ENCODE results near the gene ZNF827. TPM values are rescaled to one million over a fixed set of nuclear protein-coding genes. Genes with fewer than 3 reads are reported as not detected.

ZNF827 gene
- total RNA-seq, 4 donors from 2014 or later = 9.3 to 39.4 (median 20.3) TPM

DNA sequence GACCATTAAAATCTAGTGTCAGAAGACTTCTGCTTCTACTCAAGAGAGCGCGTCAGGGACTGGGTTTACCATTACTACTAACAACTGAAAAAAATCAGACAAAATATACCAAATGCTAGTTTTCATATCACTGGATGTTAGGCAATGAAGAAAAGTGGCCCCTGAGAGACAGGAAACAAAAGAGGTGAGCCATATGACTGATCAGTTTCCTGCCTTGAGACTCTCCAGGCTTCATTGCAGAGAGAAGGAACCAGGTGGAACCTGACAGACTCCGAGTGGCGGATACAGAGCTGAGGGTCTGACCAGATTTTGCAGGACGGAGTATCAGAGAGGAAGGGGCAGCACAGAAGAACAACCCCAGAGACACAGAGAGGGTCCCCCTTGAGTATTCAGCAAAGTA, 172.3 kb downstream of the ZNF827 start:
- Histone ChIP-seq H3K4me1 (no peaks in the 10 kb centered on the region), H3K36me3 (peaks cover 0 to 61% of the 10 kb centered on the region in 2 donors), H3K27me3 (no peaks in the 10 kb centered on the region), H3K9me3 (no peaks in the 10 kb centered on the region), H3K4me3 (no peak overlapping the region), H3K27ac (no peak overlapping the region)
- TF ChIP-seq, protein P1, sequence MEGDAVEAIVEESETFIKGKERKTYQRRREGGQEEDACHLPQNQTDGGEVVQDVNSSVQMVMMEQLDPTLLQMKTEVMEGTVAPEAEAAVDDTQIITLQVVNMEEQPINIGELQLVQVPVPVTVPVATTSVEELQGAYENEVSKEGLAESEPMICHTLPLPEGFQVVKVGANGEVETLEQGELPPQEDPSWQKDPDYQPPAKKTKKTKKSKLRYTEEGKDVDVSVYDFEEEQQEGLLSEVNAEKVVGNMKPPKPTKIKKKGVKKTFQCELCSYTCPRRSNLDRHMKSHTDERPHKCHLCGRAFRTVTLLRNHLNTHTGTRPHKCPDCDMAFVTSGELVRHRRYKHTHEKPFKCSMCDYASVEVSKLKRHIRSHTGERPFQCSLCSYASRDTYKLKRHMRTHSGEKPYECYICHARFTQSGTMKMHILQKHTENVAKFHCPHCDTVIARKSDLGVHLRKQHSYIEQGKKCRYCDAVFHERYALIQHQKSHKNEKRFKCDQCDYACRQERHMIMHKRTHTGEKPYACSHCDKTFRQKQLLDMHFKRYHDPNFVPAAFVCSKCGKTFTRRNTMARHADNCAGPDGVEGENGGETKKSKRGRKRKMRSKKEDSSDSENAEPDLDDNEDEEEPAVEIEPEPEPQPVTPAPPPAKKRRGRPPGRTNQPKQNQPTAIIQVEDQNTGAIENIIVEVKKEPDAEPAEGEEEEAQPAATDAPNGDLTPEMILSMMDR (IDR thresholded peaks at IDR 0.05) = no peak
- TF ChIP-seq POLR2A (IDR thresholded peaks at IDR 0.05) = no peak
- TF ChIP-seq POLR2AphosphoS5 (IDR thresholded peaks at IDR 0.05) = no peak
- no peak for TF ChIP-seq EP300 (IDR thresholded peaks at IDR 0.05)
- 97 to 100% methylated on average over 3 to 5 of the region's 5 CpGs for WGBS, 2 donors (ENCODE audit: low coverage in 1 of 2)
- ATAC-seq = no peak

DNA sequence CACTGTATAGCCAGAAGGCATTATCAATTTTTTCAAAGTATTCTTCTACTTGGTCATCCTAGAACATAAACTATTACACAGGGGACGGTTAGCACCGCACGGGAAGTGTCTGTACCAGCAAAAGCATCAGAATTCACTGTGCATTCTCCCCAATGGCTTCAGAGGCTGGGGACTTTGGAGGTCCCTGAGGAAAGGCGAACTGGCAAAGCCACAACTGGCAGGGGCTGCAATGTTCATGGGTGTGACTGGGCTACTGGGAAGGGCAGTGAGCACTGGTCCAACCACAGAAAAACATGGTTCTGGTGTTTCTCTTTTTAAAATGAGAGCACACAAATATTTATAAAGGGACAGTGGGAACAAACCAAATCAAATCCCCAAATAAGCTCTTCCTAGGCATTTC, 175.2 kb downstream of the ZNF827 start:
- no peak for ATAC-seq
- TF ChIP-seq, protein P1 (IDR thresholded peaks at IDR 0.05) = no peak
- TF ChIP-seq POLR2A (IDR thresholded peaks at IDR 0.05) = no peak
- no peak for TF ChIP-seq EP300 (IDR thresholded peaks at IDR 0.05)
- TF ChIP-seq POLR2AphosphoS5 (IDR thresholded peaks at IDR 0.05) = no peak
- no peaks in the 10 kb centered on the region for H3K9me3 ChIP-seq
- H3K4me3 ChIP-seq = no peak overlapping the region
- no peaks in the 10 kb centered on the region for H3K4me1 ChIP-seq
- 95% methylated on average over 4 of the region's 4 CpGs; no CpG with 5 or more reads in 1 of the 2 donors for WGBS, 2 donors (ENCODE audit: low coverage in 1 of 2)
- no peak overlapping the region for H3K27ac ChIP-seq
- peaks cover 0 to 83% of the 10 kb centered on the region in 2 donors for H3K36me3 ChIP-seq
- H3K27me3 ChIP-seq = no peaks in the 10 kb centered on the region

DNA sequence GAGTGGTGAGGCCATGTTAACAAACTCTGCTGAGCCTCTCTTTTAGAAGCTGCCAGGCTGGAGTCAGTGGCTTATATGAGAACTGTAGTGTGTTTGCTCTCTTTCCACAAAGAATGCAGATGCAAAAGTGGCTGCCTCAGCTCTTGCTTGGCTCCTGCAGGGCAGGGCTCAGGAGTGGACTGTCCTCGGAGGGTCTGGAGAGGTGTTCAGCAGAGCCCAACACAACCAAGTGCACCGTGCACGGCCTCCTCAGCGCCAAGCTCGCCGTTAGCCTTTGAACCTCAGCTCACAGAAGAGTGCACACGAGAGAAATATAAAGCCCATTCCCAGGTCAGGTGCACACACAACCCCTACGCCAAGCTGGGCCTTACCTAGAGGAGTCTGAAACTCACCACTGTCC, 175.9 kb downstream of the ZNF827 start:
- no CpG with 5 or more reads among the region's 8 CpGs for WGBS, 2 donors (ENCODE audit: low coverage in 1 of 2)
- Histone ChIP-seq H3K36me3 (peaks cover 0 to 83% of the 10 kb centered on the region in 2 donors), H3K27me3 (no peaks in the 10 kb centered on the region), H3K9me3 (no peaks in the 10 kb centered on the region), H3K4me1 (no peaks in the 10 kb centered on the region), H3K27ac (no peak overlapping the region), H3K4me3 (no peak overlapping the region)
- no peak for TF ChIP-seq POLR2A (IDR thresholded peaks at IDR 0.05)
- TF ChIP-seq, protein P1 (IDR thresholded peaks at IDR 0.05) = no peak
- ATAC-seq = no peak

DNA sequence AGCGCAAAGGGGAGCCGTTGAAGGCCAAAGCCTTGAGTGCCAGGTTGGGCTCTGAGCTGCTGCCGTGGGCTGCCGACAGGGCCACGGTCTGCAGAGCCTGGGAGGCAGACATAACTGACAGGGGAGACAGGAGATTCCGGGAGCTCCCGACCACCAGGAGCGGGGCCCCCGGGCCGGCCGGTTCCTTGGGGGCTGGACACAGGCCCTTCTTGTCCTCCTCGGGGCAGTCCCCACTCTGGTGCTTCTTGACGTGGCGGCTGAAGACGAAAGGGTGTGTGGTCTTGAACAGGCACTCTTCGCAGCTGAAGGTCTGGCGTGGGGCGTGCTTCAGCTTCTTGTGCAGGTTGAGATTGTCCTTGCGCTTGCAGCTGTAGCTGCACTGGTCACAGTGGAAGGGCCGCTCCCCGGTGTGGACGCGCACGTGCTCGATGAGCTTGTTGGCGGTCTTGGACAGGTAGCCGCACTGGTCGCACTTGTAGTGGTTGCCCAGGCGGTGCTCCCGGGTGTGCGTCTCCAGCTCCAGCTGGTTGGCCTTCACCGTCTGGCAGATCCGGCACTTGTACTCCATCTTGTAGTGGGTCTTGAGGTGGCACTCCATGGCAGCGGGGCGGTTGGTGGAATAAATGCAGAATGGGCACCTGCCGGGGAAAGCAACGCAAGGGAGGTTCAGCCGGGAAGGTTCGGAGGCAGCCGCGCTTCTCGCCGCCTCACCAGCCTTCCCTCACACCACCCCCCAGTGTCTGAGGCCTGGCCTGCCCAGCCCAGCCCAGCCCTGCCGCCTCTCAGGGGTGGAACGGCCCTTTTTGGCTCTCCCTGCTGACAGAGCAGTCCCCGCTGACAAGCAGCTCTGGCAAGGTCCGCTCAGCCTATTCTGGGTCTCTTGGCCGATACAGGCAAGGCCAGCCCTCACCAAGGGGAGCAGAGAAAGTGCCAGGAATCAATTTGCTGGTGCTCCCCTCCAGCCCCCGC, 177.4 kb downstream of the ZNF827 start:
- no peak overlapping the region for H3K4me3 ChIP-seq
- no peaks in the 10 kb centered on the region for H3K4me1 ChIP-seq
- TF ChIP-seq, protein P1 (IDR thresholded peaks at IDR 0.05) = no peak
- TF ChIP-seq POLR2A (IDR thresholded peaks at IDR 0.05) (no peak), EP300 (IDR thresholded peaks at IDR 0.05) (no peak), POLR2AphosphoS5 (IDR thresholded peaks at IDR 0.05) (no peak)
- no peaks in the 10 kb centered on the region for H3K9me3 ChIP-seq
- no peak overlapping the region for H3K27ac ChIP-seq
- 90 to 100% methylated on average over 1 to 4 of the region's 49 CpGs for WGBS, 2 donors (ENCODE audit: low coverage in 1 of 2)
- no peaks in the 10 kb centered on the region for H3K27me3 ChIP-seq
- peaks cover 0 to 69% of the 10 kb centered on the region in 2 donors for H3K36me3 ChIP-seq
- no peak for ATAC-seq

DNA sequence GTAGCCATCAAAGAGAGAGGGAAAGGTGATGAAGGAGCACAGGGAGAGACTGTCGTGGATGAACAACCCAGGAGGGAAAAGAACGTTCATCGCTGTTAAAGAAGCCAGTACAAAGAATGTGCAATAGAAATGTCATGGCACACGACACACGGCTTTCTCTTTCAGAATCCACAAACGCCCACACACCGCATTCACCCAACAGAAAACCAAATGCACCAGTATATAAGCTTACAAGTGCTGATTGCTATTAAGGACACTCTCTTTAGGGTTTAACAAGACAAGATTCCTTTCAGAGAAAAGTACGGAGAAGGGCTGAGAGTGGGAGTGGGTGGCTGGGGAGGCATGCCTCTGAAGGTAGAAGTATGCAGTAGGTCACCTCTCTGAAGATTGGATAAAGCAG, 178.4 kb downstream of the ZNF827 start:
- 94 to 100% methylated on average over 5 to 8 of the region's 8 CpGs for WGBS, 2 donors (ENCODE audit: low coverage in 1 of 2)
- no peak for TF ChIP-seq EP300 (IDR thresholded peaks at IDR 0.05)
- TF ChIP-seq, protein P1 (IDR thresholded peaks at IDR 0.05) = no peak
- TF ChIP-seq POLR2AphosphoS5 (IDR thresholded peaks at IDR 0.05) = no peak
- no peak for TF ChIP-seq POLR2A (IDR thresholded peaks at IDR 0.05)
- H3K4me1 ChIP-seq = no peaks in the 10 kb centered on the region
- no peak overlapping the region for H3K4me3 ChIP-seq
- peaks cover 0 to 58% of the 10 kb centered on the region in 2 donors for H3K36me3 ChIP-seq
- no peak for ATAC-seq
- H3K27ac ChIP-seq = no peak overlapping the region
- no peaks in the 10 kb centered on the region for H3K27me3 ChIP-seq
- H3K9me3 ChIP-seq = no peaks in the 10 kb centered on the region

All from gastroesophageal sphincter (tissue), 4 donors.